ENCODE data around the gene ARHGAP10.

Gene ARHGAP10

GRCh38 chr4:148065075-148065474, 333.2 kb downstream of the ARHGAP10 start:
- TF ChIP-seq CTCF (conservative IDR thresholded peaks at IDR 0.05; ENCODE audit: low read depth, low read length): no peak
- no peak overlapping the region for H3K4me3 ChIP-seq (ENCODE audit: low read depth, low read length)
- DNase-seq (ENCODE audit: low read depth): peak; percentile 78

GRCh38 chr4:148067301-148067916, 335.5 kb downstream of the ARHGAP10 start:
- no peak for DNase-seq (ENCODE audit: low read depth)
- no peak overlapping the region for H3K4me3 ChIP-seq (ENCODE audit: low read depth, low read length)
- TF ChIP-seq CTCF (conservative IDR thresholded peaks at IDR 0.05; ENCODE audit: low read depth, low read length): no peak

GRCh38 chr4:148068065-148068911, 336.4 kb downstream of the ARHGAP10 start:
- no peak for TF ChIP-seq CTCF (conservative IDR thresholded peaks at IDR 0.05; ENCODE audit: low read depth, low read length)
- DNase-seq (ENCODE audit: low read depth): no peak
- H3K4me3 ChIP-seq (ENCODE audit: low read depth, low read length): no peak overlapping the region

GRCh38 chr4:148069086-148069894, 337.4 kb downstream of the ARHGAP10 start:
- no peak for TF ChIP-seq CTCF (conservative IDR thresholded peaks at IDR 0.05; ENCODE audit: low read depth, low read length)
- no peak overlapping the region for H3K4me3 ChIP-seq (ENCODE audit: low read depth, low read length)
- no peak for DNase-seq (ENCODE audit: low read depth)

GRCh38 chr4:148069895-148070178, 337.9 kb downstream of the ARHGAP10 start:
- DNase-seq (ENCODE audit: low read depth): peak; percentile 56
- no peak overlapping the region for H3K4me3 ChIP-seq (ENCODE audit: low read depth, low read length)
- TF ChIP-seq CTCF (conservative IDR thresholded peaks at IDR 0.05; ENCODE audit: low read depth, low read length): no peak

GRCh38 chr4:148071009-148071408, 339.1 kb downstream of the ARHGAP10 start:
- H3K4me3 ChIP-seq (ENCODE audit: low read depth, low read length): no peak overlapping the region
- no peak for TF ChIP-seq CTCF (conservative IDR thresholded peaks at IDR 0.05; ENCODE audit: low read depth, low read length)
- DNase-seq (ENCODE audit: low read depth): no peak

Data from choroid plexus epithelial cell (primary cell).